Left lung (tissue), 10 donors: ENCODE results near the gene ZNF207. TPM values are rescaled to one million over a fixed set of nuclear protein-coding genes. Genes with fewer than 3 reads are reported as not detected.
"Not testable (repeated sequence)": the region's sequence is repeated elsewhere in the genome, so short reads cannot be mapped to it uniquely, and the experiment has no call there.

Source experiments
- ATAC-seq: fragments of 200-7000 bp; cut with Tn5 transposase; one replicate; pipeline ENCODE4 v1.9.1; 2020; ENCODE audit warnings: moderate library complexity
- DNase-seq, 4 donors: peaks; one replicate each; pipeline ENCODE4 v3.0.0-alpha.2; 2013 to 2020
- H3K27ac ChIP-seq, 2 donors: fragments of 200-600 bp; sonication (generic) in 1 of 2; one replicate each; pipeline versions ENCODE4 v1.5.0 to v1.8.0; 2020 to 2021
- H3K27me3 ChIP-seq, 2 donors: fragments of 200-600 bp; sonication (generic) in 1 of 2; one replicate each; pipeline versions ENCODE4 v1.5.0 to v1.8.0; 2020 to 2021
- H3K36me3 ChIP-seq, 2 donors: fragments of 200-600 bp; sonication (generic) in 1 of 2; one replicate each; pipeline versions ENCODE4 v1.5.0 to v1.8.0; 2020 to 2021
- H3K4me1 ChIP-seq, 2 donors: fragments of 200-600 bp; one replicate each; pipeline ENCODE4 v1.8.0; 2021
- H3K4me3 ChIP-seq, 2 donors: fragments of 200-600 bp; sonication (generic) in 1 of 2; one replicate each; pipeline versions ENCODE4 v1.5.0 to v1.8.0; 2020 to 2021; ENCODE audit warnings: mild to moderate bottlenecking in 1 of 2
- H3K9me3 ChIP-seq, 2 donors: fragments of 200-600 bp; sonication (generic) in 1 of 2; one replicate each; pipeline versions ENCODE4 v1.5.0 to v1.8.0; 2020 to 2021
- CTCF ChIP-seq, 2 donors: fragments of 200-600 bp; sonication (generic) in 1 of 2; IDR thresholded peaks; one replicate each; pipeline versions ENCODE4 v1.5.0 to v1.8.0; 2021; ENCODE audit warnings: antibody characterized with exemption in 2 of 2
- intact Hi-C, 2 donors: fragments of 100-400 bp; cut with DNase I; formaldehyde crosslinking; loops; one replicate each; pipeline versions ENCODE4 v1.11.2 to v1.14.2; 2022
- polyA plus RNA-seq, 6 donors: library from polyadenylated mRNA; unstranded; fragments of 120-200 nt; gene quantifications; one replicate each; pipeline ENCODE4 v1.2.1, GENCODE V29; 2013; ENCODE audit not compliant: insufficient read length in 6 of 6
- total RNA-seq, 2 donors: library from RNA; stranded (reverse); fragmentation: NEBNext Ultra II Directional; extraction: Animal tissue kit (Norgen Biotek cat#: 25700); gene quantifications; one replicate each; pipeline ENCODE4 v1.2.1, GENCODE V29; 2021
- donor health status: DM: no; HTN: yes; CAD: no.
- donor health status: DM: no; HTN: no; CAD: no.

ZNF207 gene
- total and polyA plus RNA-seq, 8 donors = 130 to 319 (median 251) TPM

GRCh38 chr17:32386844-32387243, 36.9 kb downstream of the ZNF207 start:
- H3K4me3 ChIP-seq = no peak overlapping the region

GRCh38 chr17:32388128-32388527, 38.2 kb downstream of the ZNF207 start:
- H3K4me1 ChIP-seq, H3K4me3 ChIP-seq, intact Hi-C loops, ATAC-seq, DNase-seq, H3K27me3 ChIP-seq, H3K27ac ChIP-seq, H3K9me3 ChIP-seq: not testable (repeated sequence)
- H3K36me3 ChIP-seq = peaks cover 0 to 21% of the 10 kb centered on the region in 2 donors

More at GRCh38 chr17:32386844-32387243, 36.9 kb downstream of the ZNF207 start:
- H3K27me3 ChIP-seq = no peaks in the 10 kb centered on the region
- peaks cover 0 to 34% of the 10 kb centered on the region in 2 donors for H3K36me3 ChIP-seq
- peak; percentile 17 for ATAC-seq
- DNase-seq = no peak
- no peaks in the 10 kb centered on the region for H3K4me1 ChIP-seq
- TF ChIP-seq CTCF (IDR thresholded peaks at IDR 0.05) = no peak
- no peaks in the 10 kb centered on the region for H3K9me3 ChIP-seq
- intact Hi-C loops = no loop called here
- H3K27ac ChIP-seq = no peak overlapping the region

- no peak overlapping the region for H3K4me3 ChIP-seq
- H3K9me3 ChIP-seq = no peaks in the 10 kb centered on the region
- no peaks in the 10 kb centered on the region for H3K4me1 ChIP-seq
- no peak for DNase-seq
- no peak overlapping the region for H3K27ac ChIP-seq
- ATAC-seq = no peak
- no peaks in the 10 kb centered on the region for H3K27me3 ChIP-seq
- intact Hi-C loops = no loop called here
- peaks cover 0 to 16% of the 10 kb centered on the region in 2 donors for H3K36me3 ChIP-seq
- TF ChIP-seq CTCF (IDR thresholded peaks at IDR 0.05) = no peak
Measured at GRCh38 chr17:32388613-32389459, 38.9 kb downstream of the ZNF207 start.

- ATAC-seq (no peak), DNase-seq (no peak)
- no peaks in the 10 kb centered on the region for H3K27me3 ChIP-seq
- intact Hi-C loops = no loop called here
- H3K4me1 ChIP-seq = no peaks in the 10 kb centered on the region
- no peak overlapping the region for H3K27ac ChIP-seq
- TF ChIP-seq CTCF (IDR thresholded peaks at IDR 0.05) = no peak
- H3K4me3 ChIP-seq = no peak overlapping the region
- no peaks in the 10 kb centered on the region for H3K36me3 ChIP-seq
- H3K9me3 ChIP-seq = no peaks in the 10 kb centered on the region
Measured at GRCh38 chr17:32393904-32394303, 43.9 kb downstream of the ZNF207 start.

GRCh38 chr17:32396343-32396742, 46.4 kb downstream of the ZNF207 start:
- intact Hi-C loops = no loop called here
- Histone ChIP-seq H3K4me3 (no peak overlapping the region), H3K9me3 (no peaks in the 10 kb centered on the region), H3K27ac (no peak overlapping the region), H3K36me3 (no peaks in the 10 kb centered on the region), H3K27me3 (no peaks in the 10 kb centered on the region), H3K4me1 (no peaks in the 10 kb centered on the region)
- TF ChIP-seq CTCF (IDR thresholded peaks at IDR 0.05) = no peak
- ATAC-seq (no peak), DNase-seq (no peak)
